ES-I3 (cell line): ENCODE data around the gene IRF3.

Experiments used
- H3K36me3 ChIP-seq: 2 replicates; pipeline ENCODE4 v1.6.1; 2013; ENCODE audit warnings: mild to moderate bottlenecking, low read length, control low read depth, moderate library complexity; ENCODE audit not compliant: insufficient read depth
- H3K4me1 ChIP-seq: 2 replicates; pipeline ENCODE4 v1.6.1; 2013; ENCODE audit warnings: mild to moderate bottlenecking, control low read depth, low read length; ENCODE audit not compliant: insufficient read depth
- H3K9ac ChIP-seq: 2 replicates; pipeline ENCODE4 v1.6.1; 2013; ENCODE audit warnings: low read depth, mild to moderate bottlenecking, low read length, moderate library complexity
- H3K9me3 ChIP-seq: 2 replicates; pipeline ENCODE4 v1.6.1; 2013; ENCODE audit warnings: mild to moderate bottlenecking, low read length, moderate library complexity; ENCODE audit not compliant: control insufficient read depth, insufficient read depth

IRF3 gene

GRCh38 chr19:49615861-49616260 lies 49.8 kb downstream of the IRF3 start:
- H3K9me3 ChIP-seq = no peaks in the 10 kb centered on the region
- H3K4me1 ChIP-seq = no peaks in the 10 kb centered on the region; the same call in 1 of the 2 replicates
- no peak overlapping the region for H3K9ac ChIP-seq
- peaks cover 14% of the 10 kb centered on the region for H3K36me3 ChIP-seq

- no peaks in the 10 kb centered on the region for H3K9me3 ChIP-seq
- H3K9ac ChIP-seq = no peak overlapping the region
- peaks cover 17% of the 10 kb centered on the region for H3K36me3 ChIP-seq
- H3K4me1 ChIP-seq = no peaks in the 10 kb centered on the region; the same call in 1 of the 2 replicates
These were observed 51.4 kb downstream of the IRF3 start for GRCh38 chr19:49614096-49614833.

- Histone ChIP-seq H3K4me1 (no peaks in the 10 kb centered on the region; the same call in 1 of the 2 replicates), H3K36me3 (peaks cover 17% of the 10 kb centered on the region), H3K9ac (no peak overlapping the region), H3K9me3 (no peaks in the 10 kb centered on the region)
These were observed 52.3 kb downstream of the IRF3 start for GRCh38 chr19:49613374-49613773.
